Fibroblast of upper back skin (primary cell): ENCODE results near the gene ZNF91.
"Not testable (repeated sequence)": the region's sequence is repeated elsewhere in the genome, so short reads cannot be mapped to it uniquely, and the experiment has no call there.

Source experiments
- DNase-seq: peaks from one replicate; pipeline ENCODE4 v3.0.0-alpha.2; 2013

The ZNF91 gene

GRCh38 chr19:23315286-23315685 is 80.0 kb downstream of the ZNF91 start:
- DNase-seq: no peak

- DNase-seq: no peak
These were observed 80.6 kb downstream of the ZNF91 start for GRCh38 chr19:23314505-23315251.

GRCh38 chr19:23313196-23313595 is 82.1 kb downstream of the ZNF91 start:
- no peak for DNase-seq

- DNase-seq: no peak
These were observed 82.8 kb downstream of the ZNF91 start for GRCh38 chr19:23312515-23312914.

GRCh38 chr19:23311551-23311950 is 83.7 kb downstream of the ZNF91 start:
- no peak for DNase-seq

- DNase-seq: no peak
These were observed 84.5 kb downstream of the ZNF91 start for GRCh38 chr19:23310729-23311211.

- no peak for DNase-seq
These were observed 85.3 kb downstream of the ZNF91 start for GRCh38 chr19:23309926-23310325.

GRCh38 chr19:23305555-23305954 is 89.7 kb downstream of the ZNF91 start:
- DNase-seq: no peak

- DNase-seq: no peak
These were observed 91.0 kb downstream of the ZNF91 start for GRCh38 chr19:23304238-23304637.

GRCh38 chr19:23294141-23294540 is 101.1 kb downstream of the ZNF91 start:
- no peak for DNase-seq

GRCh38 chr19:23289966-23290365 is 105.3 kb downstream of the ZNF91 start:
- not testable (repeated sequence) for DNase-seq
